Keratinocyte (primary cell): ENCODE data around the gene SREBF2.
"Not testable (repeated sequence)": the region's sequence is repeated elsewhere in the genome, so short reads cannot be mapped to it uniquely, and the experiment has no call there.

Experiments
- CTCF ChIP-seq, 3 experiments: IDR thresholded peaks in 1 of 3; conservative IDR thresholded peaks in 1 of 3; optimal IDR thresholded peaks in 1 of 3; 2 replicates in 2 of 3; 3 replicates in 1 of 3; pipeline versions ENCODE3 to v1.5.1; 2011; ENCODE audit warnings: low read length in 3 of 3, mild to moderate bottlenecking in 3 of 3, moderate library complexity in 2 of 3, control low read depth in 1 of 3, inconsistent platforms in 1 of 3; ENCODE audit not compliant: insufficient read depth in 2 of 3; ENCODE audit errors: extremely low read depth in 1 of 3
- EZH2 ChIP-seq: IDR thresholded peaks from one replicate; pipeline ENCODE4 v1.6.1; 2012; ENCODE audit warnings: inconsistent platforms, mild to moderate bottlenecking, low read length, moderate library complexity

- TF ChIP-seq CTCF (optimal IDR thresholded peaks at IDR 0.05 in 1 of 3, IDR thresholded peaks at IDR 0.05 in 1 of 3, conservative IDR thresholded peaks at IDR 0.05 in 1 of 3; ENCODE audit: extremely low read depth in 1 of 3, insufficient read depth in 2 of 3, low read length in 3 of 3); EZH2: not testable (repeated sequence)
Measured at GRCh38 chr22:41948928-41949296, 116.0 kb downstream of the SREBF2 start.
